DMS153 (cell line): ENCODE measurements around the gene NPIPB8.
"Not testable (repeated sequence)": the region's sequence is repeated elsewhere in the genome, so short reads cannot be mapped to it uniquely, and the experiment has no call there.

Source experiments
- DNase-seq: peaks from one replicate; lab custom pipeline; 2025; lab: John Stamatoyannopoulos, UW

Gene NPIPB8

GRCh38 chr16:28607116-28607623, 30.7 kb upstream of the NPIPB8 start:
- no peak for DNase-seq

- DNase-seq = not testable (repeated sequence)
Measured at GRCh38 chr16:28607681-28608495, 30.0 kb upstream of the NPIPB8 start.

GRCh38 chr16:28608496-28608808, 29.4 kb upstream of the NPIPB8 start:
- DNase-seq = not testable (repeated sequence)

GRCh38 chr16:28608867-28609596, 28.8 kb upstream of the NPIPB8 start:
- DNase-seq = not testable (repeated sequence)

GRCh38 chr16:28609631-28610594, 28.0 kb upstream of the NPIPB8 start, which contains the start of gene SULT1A1:
TSS of gene SULT1A1 (minus strand) at chr16:28610044. CDS start at chr16:28608855, 1,189 bp downstream.
- DNase-seq = no peak

- no peak for DNase-seq
Measured at GRCh38 chr16:28610595-28611191, 27.2 kb upstream of the NPIPB8 start.

GRCh38 chr16:28612359-28613280, 25.2 kb upstream of the NPIPB8 start:
- not testable (repeated sequence) for DNase-seq

- DNase-seq = not testable (repeated sequence)
Measured at GRCh38 chr16:28613912-28614311, 24.0 kb upstream of the NPIPB8 start.

GRCh38 chr16:28614561-28614960, 23.3 kb upstream of the NPIPB8 start:
- not testable (repeated sequence) for DNase-seq

GRCh38 chr16:28615486-28616223, 22.2 kb upstream of the NPIPB8 start:
- not testable (repeated sequence) for DNase-seq

GRCh38 chr16:28616224-28616577, 21.7 kb upstream of the NPIPB8 start:
- DNase-seq = not testable (repeated sequence)

GRCh38 chr16:28616636-28617035, 21.2 kb upstream of the NPIPB8 start:
- DNase-seq = no peak

- DNase-seq = no peak
Measured at GRCh38 chr16:28617874-28618273, 20.0 kb upstream of the NPIPB8 start.

GRCh38 chr16:28620316-28620715, 17.5 kb upstream of the NPIPB8 start:
- DNase-seq = not testable (repeated sequence)

- no peak for DNase-seq
Measured at GRCh38 chr16:28621481-28622155, 16.2 kb upstream of the NPIPB8 start.

GRCh38 chr16:28622532-28623171, 15.2 kb upstream of the NPIPB8 start:
- DNase-seq = not testable (repeated sequence)

GRCh38 chr16:28623172-28623711, 14.6 kb upstream of the NPIPB8 start:
- peak; percentile 77 for DNase-seq

- not testable (repeated sequence) for DNase-seq
Measured at GRCh38 chr16:28630905-28631304, 7.0 kb upstream of the NPIPB8 start.
